Ovary (tissue), 3 donors: Measurements from ENCODE around the gene OGN.

ENCODE experiments used
- CTCF ChIP-seq, 3 donors: fragments of 450-650 bp in 2 of 3; fragments of 200-600 bp in 1 of 3; IDR thresholded peaks; one replicate each; pipeline versions ENCODE4 v1.5.1 to v1.8.0; 2016 to 2022; ENCODE audit warnings: antibody characterized with exemption in 3 of 3, mild to moderate bottlenecking in 1 of 3
- EP300 ChIP-seq: sonication (generic); formaldehyde crosslinking; IDR thresholded peaks from one replicate; pipeline ENCODE4 v1.6.1; 2017; ENCODE audit warnings: antibody characterized with exemption
- POLR2A ChIP-seq: fragments of 450-650 bp; IDR thresholded peaks from one replicate; pipeline ENCODE4 v1.6.1; 2017; ENCODE audit warnings: antibody characterized with exemption, mild to moderate bottlenecking, moderate library complexity
- donor health status: DM: no; HTN: no; CAD: no.

DNA sequence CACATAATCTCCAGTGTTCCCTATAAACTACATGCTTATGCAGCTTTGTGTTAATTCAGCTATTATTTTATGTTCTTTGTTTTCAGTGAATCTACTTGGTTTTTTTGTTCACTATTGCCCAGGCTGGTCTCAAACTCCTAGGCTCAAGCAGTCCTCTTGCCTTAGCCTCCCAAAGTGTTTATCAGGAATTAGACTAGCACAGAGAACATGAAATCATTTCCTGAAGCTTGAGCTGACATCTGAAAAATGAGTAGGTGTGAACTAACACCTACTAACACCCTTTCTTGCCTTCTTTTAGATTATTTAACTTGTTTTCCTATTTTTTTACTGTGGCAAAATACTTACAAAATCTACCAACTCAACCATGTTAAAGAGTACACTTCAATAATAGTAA is 53.6 kb downstream of the OGN start:
- TF ChIP-seq POLR2A (no peak), CTCF (IDR thresholded peaks at IDR 0.05) (no peak), EP300 (no peak)
